GM21576 (cell line): Measurements from ENCODE around the gene SLC25A26.

Source experiments
- ATAC-seq: cut with Tn5 transposase; IDR thresholded peaks from one replicate; pipeline ENCODE4 v1.9.1; 2021; ENCODE audit warnings: mild to moderate bottlenecking, moderate library complexity; ENCODE audit not compliant: unreplicated experiment

The SLC25A26 gene

DNA sequence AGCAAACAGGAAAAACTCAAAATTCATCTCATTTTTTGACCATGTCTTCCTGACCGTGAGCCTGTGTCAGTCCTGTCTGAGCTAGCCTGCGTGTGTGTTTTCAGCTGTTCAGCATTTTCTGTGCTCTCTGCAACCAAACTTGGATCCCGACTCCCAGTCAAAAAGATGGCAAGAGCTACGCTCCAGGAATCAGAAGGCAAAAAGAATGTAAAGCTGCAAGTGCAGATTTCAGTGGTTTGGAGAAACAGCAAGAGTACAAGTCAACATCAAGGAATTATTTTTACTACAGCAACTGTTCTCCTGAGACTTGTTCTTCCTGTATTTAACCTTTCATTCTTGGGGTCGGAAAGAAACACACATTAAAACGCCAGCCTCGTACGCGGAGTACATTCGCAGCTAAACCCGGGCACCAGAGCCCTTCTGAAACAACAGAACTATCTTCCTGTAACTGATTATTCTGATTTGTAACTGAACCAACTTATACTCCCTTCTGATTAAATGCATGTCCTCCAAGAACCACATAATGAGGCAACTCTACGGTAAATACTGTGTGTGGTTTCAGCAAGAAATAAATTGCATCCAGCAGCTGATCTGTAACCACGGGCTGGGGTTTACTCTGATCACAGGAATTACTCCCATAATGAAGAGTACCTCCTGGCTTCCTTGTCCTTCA is 172.7 kb downstream of the SLC25A26 start:
- peak; percentile 11 for ATAC-seq

- peak; percentile 92 for ATAC-seq
Observed at GRCh38 chr3:66394019-66394752, 173.4 kb downstream of the SLC25A26 start.

GRCh38 chr3:66394753-66395249 is 174.0 kb downstream of the SLC25A26 start:
- no peak for ATAC-seq

DNA sequence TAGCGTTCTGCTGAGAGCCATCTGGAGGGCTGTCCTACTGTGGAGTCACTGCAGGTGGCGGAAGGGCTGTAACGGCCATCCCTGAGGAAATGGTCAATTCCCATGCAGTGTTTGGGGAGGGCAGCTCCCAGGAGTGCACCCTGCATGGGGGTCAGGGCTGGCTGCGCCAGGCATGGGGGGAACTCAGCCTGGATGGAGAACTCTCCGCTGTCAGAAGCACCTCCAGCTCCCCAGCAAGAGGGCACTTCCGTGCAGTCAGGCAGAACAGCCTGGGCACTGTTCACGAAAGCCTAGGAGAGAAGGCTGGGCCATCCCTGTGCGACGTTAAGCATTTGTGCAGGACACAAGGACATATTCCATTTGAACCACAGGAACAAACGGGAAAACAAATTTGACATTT is 174.8 kb downstream of the SLC25A26 start:
- ATAC-seq: no peak

DNA sequence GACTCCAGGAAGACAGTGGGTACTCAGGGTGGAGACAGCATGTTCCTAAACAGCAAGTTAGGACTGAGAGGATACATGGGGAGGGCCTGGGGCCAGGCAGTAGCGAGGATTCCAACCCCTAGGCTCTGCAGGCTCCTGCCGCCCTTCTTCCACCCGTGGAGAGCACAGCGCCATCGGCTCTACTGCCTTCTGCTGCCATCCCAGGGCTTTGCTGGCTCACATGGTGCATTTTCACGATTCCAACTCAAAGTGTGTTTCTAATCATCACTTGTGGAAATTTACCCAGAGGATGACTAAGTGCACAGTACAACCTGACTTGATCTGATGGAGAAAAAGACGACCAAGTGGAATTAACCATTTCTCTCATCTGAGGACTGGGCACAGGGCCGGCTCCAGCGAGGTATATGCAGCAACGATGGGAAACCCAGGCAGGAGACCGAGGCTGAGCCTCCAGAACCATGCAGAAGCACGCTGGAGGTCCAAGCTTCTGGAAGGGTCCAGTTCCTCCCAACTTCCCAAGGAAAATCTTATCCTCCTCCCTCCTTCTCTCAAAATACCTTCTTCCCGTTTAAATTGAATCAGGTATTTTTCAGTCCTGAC is 175.5 kb downstream of the SLC25A26 start:
- ATAC-seq: no peak

GRCh38 chr3:66396888-66397287 is 176.1 kb downstream of the SLC25A26 start:
- no peak for ATAC-seq

- ATAC-seq: no peak
Observed at GRCh38 chr3:66397745-66398144, 176.9 kb downstream of the SLC25A26 start.

DNA sequence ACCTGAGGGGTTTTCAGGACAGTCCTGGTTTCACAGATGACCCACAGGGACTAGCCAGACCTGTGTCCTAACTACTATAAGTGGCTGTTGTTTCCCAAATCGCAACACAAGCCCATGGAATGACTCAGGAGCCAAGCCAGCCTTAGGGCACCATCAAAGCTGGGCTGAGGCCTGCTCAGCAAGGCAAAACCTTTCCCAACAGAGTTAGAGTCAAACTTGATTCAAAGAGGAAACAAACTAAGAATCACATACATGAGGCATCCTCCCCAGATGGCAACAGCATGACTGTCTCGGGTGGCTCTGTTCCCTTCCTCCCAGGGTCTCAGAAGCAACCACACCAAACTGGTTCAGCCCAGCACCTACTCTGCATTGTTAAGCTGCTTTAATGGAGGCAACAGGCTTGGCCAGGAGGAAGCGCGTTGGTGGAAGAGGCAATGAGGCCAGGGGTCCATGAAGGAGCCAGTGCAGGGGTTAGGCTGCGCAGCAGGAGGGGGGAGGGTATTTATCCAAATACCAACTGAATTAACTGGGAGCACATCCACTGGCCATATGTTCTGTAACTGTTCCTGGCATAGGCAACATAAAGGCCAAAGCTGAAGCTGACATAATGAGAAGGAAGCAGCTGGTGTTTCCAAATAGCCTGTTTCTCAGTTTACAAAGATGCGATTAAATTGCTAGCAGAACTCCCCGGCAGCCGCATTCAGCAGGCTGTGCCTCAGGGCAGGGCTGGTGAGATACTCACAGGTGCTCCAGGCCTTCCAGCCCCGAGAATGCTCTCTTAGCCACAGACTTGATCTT is 177.6 kb downstream of the SLC25A26 start:
- ATAC-seq: no peak

GRCh38 chr3:66399529-66400232 is 178.9 kb downstream of the SLC25A26 start:
- no peak for ATAC-seq

DNA sequence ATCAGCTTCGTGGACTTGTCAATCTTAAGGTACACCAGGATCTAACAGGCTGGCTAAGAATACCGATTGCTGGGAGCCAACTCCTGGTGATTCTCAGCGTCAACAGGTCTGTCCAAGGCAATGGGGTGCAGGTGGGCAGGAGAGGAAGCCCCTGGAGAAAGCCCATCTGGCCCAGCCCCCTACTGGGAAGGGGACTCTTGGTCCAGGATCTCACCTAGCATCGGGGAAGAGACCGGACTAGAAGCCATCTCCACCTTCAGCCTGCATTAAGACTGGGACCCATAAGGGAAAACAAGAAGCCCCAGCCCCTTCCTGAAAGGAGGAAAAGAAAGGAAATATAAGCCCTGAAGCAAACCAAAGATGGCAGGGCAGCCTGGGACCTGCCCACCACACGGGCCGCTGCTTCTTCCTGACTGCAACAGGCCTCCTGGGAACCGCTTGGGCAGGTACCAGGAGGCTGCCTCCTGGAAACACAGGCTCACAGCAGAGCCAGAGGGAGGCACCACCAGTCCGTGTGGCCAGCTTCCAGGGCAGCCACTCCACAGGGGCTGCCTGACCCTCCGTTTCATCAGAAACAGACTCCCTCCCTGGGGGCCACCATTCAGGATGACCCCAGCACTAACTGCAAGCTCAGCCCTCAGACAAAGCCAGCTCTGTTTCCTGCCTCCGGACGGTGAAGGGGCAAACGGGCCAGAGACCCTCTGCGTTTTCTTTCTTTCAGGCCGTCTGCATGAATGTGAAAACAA is 179.8 kb downstream of the SLC25A26 start:
- ATAC-seq: no peak

DNA sequence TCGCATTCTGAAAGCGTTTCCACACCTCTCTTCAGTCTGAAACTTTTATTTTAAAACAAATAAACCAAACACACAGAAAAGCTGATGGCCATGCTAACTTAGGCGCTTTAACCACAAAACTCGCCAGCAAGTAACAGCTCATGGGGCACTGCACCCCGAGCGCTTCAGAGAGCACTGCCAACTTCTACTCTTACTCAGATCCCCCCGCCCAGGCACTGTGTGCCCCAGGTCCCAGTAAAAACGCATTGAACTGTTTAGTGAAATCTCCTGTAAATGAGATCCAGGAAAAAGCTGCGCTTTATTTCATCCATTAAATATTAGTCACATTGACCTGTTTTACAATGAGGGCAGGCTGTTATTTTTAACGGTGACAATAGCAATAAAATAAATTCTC is 180.4 kb downstream of the SLC25A26 start:
- ATAC-seq: no peak

DNA sequence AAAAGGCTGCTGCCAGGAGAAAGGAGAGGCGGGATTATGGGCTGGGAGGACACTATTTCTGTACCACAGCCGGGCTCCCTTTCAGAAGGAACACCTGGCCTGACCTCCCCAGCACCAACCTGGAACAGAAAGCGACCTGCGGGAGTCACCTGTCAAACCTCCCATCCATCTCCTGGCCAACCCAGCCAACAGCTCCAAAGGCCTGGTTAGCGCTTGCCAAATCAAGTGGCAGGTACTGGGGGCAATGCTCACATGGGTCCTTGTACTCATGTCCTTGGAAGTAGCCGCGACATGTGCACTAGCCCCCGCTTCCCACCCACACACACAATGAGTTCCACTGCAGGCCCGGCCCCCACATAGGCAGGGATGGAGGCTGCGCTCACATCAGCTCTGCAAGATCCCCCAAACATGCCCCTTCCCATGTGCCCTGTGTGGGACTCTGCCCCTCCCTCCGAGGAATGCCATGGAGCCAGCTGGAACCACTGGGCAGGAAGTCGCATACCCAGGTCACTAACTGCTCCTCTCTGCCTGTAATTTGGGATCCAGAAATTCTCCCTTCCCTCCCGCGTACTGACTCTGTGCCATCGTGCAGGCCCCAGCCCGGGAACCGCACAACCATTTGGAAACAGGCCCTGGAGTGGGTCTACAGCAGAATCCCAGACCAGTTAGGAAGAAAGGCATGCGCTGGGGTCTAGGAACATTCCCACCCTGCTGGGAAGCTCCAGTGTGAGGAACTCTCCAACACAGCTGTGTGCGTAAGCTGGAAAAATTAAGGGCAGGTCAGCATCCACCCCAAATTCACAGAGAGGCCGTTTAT is 181.1 kb downstream of the SLC25A26 start:
- no peak for ATAC-seq

GRCh38 chr3:66402596-66403290 is 181.9 kb downstream of the SLC25A26 start:
- no peak for ATAC-seq

- no peak for ATAC-seq
Observed at GRCh38 chr3:66403323-66403990, 182.7 kb downstream of the SLC25A26 start.

- ATAC-seq: no peak
Observed at GRCh38 chr3:66404197-66404596, 183.4 kb downstream of the SLC25A26 start.

DNA sequence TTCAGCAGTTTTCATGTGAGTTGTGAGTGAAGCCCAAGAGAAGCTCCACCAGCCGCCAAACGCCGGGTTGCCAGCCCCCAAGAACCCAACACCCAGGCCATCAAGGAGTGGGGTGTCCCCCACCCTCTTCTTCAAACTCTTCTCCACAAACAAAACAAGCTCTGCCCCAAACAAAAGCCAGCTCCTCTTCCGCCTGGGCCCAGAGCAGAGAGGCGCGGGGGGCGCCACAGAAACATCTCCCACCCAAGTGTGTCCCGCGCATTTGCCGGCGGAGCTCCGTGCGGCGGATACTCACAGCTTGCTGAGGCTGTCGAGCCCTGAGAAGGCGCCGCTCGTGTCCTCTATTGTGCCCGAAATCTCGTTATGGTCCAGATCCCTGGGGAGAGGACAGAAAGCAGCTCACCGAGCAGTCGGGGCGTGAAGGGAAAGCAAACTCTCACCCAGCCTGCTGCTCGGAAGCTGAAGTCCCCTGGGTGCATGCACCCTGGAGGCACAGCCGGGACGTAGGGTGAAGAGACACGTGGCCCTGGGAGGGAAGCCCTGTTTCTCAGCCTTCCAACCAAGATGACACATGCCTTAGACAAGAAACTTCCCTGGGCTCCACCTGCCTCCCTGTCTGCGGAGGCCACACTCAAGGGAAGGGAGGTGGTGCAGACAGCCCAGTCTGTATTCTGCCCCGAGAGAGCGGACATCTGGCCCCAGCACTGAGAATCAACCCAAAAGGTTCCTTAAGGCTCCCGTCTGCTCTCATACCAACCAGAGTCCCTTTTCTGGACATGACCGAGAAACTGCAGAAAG is 184.3 kb downstream of the SLC25A26 start:
- ATAC-seq: no peak

DNA sequence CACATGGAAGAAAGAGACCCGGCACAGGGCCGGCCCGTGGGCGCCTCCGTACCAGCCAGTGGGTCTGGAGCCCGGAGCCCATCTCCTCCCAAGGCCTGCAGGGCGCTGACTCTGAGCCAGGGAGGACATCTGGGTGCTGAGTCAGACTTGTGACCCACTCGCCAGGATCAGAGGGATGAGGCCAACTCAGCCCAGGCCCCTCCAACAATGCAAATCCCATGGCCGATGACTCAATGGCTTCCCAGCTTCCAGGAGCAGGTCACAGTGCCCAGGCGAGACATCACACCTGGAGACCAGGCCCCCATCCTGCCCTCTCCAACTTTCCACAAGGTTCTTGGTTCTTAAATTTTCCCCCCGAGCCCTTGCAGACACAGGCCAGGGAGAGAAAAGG is 184.9 kb downstream of the SLC25A26 start:
- ATAC-seq: no peak
